ENCODE results near the gene TUBG1. TPM values are rescaled to one million over a fixed set of nuclear protein-coding genes. Genes with fewer than 3 reads are reported as not detected.
A peak's percentile ranks its signal among the peaks of the same experiment; 100 is the strongest.

TUBG1 gene
- total and polyA plus RNA-seq, 9 of the 15 experiments (the other 6 are each of a cell fraction or from before 2014, with no cell fraction given): 33.1 to 147 (median 66.0) TPM

DNA sequence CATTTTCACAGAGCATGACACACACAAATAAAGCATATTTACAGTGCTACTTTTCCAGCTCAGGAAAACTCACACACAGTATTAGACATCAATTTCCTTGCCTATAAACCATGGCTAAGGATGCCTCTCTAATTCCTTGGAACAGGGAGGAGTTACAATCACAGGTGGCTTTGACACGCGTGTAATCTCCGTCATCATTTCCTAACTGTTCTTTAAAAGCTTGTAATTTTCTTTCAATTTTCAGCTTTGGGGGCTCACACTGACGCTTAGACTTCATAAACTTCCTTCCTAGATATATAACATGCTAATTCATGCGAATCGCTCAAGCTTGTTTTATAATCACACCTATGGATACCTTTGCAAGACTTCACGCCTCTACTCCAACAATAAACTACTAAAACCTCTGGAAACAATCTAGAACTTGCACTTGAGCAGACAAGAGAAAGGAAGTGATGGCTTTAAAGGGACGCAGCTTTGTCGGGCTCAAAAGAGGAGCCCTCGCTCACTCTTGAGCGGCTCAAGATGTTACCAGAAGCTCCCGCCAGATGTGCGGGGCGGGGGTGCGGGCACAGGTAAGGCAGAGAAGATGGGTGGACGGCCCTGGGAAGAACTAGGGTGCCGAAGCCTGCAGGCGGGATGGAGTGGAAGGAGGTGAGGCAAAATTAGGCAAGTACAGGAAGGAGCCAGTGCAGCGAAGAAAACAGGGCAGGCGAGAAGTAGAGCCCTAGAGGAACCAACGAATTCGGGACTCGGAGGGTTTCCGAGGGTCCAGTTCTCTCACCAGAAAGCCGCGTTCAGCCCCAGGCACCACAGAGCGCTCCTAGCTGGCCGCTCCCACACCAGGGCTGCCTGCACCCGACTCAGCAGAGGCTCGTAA lies 940 bp upstream of the TUBG1 start (continued):
- TF ChIP-seq C11orf30 (IDR thresholded peaks at IDR 0.05; ENCODE audit: low read depth): no peak
- TF ChIP-seq ELF2 (CRISPR knock-in tag; IDR thresholded peaks at IDR 0.05): no peak
- TF ChIP-seq ETS1 (conservative IDR thresholded peaks at IDR 0.05; ENCODE audit: control insufficient read depth, low read depth, low read length): 0 out of 2 replicates have a peak, but pooled peaks have one; percentile 66
- no peak for TF ChIP-seq STAG1 (CRISPR knock-in tag; IDR thresholded peaks at IDR 0.05; ENCODE audit: borderline replicate concordance)
- no peak for TF ChIP-seq ETV5 (CRISPR knock-in tag; IDR thresholded peaks at IDR 0.05; ENCODE audit: low read depth)
- TF ChIP-seq TAF1 (IDR thresholded peaks at IDR 0.05; ENCODE audit: control insufficient read depth, extremely low read depth, insufficient read depth, low read length, severe bottlenecking): no peak
- no peak for TF ChIP-seq FIP1L1 (IDR thresholded peaks at IDR 0.05; ENCODE audit: low read depth, low read length, poor library complexity, severe bottlenecking)
- TF ChIP-seq ZBTB17 (CRISPR knock-in tag; IDR thresholded peaks at IDR 0.05): no peak
- no peak; the same call in 1 of the 2 replicates for TF ChIP-seq MTA1 (IDR thresholded peaks at IDR 0.05; ENCODE audit: borderline replicate concordance)
- peak; percentile 69; the same call in 1 of the 2 replicates for TF ChIP-seq SMARCE1 (IDR thresholded peaks at IDR 0.05)
- TF ChIP-seq TOE1 (IDR thresholded peaks at IDR 0.05; ENCODE audit: borderline replicate concordance): 0 out of 2 replicates have a peak, but pooled peaks have one; percentile 27
- no peak for TF ChIP-seq TOE1 (CRISPR knock-in tag; IDR thresholded peaks at IDR 0.05; ENCODE audit: borderline replicate concordance, low read depth)
- TF ChIP-seq SAP30 (IDR thresholded peaks at IDR 0.05; ENCODE audit: borderline replicate concordance, insufficient read depth, low read depth, low read length, poor library complexity, severe bottlenecking): peak; percentile 71
- TF ChIP-seq FOXK1 (CRISPR knock-in tag; IDR thresholded peaks at IDR 0.05; ENCODE audit: borderline replicate concordance): 0 out of 2 replicates have a peak, but pooled peaks have one; percentile 33
- no peak for TF ChIP-seq MED1 (CRISPR knock-in tag; IDR thresholded peaks at IDR 0.05; ENCODE audit: borderline replicate concordance)
- TF ChIP-seq, protein P1, sequence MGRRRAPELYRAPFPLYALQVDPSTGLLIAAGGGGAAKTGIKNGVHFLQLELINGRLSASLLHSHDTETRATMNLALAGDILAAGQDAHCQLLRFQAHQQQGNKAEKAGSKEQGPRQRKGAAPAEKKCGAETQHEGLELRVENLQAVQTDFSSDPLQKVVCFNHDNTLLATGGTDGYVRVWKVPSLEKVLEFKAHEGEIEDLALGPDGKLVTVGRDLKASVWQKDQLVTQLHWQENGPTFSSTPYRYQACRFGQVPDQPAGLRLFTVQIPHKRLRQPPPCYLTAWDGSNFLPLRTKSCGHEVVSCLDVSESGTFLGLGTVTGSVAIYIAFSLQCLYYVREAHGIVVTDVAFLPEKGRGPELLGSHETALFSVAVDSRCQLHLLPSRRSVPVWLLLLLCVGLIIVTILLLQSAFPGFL (CRISPR knock-in tag; IDR thresholded peaks at IDR 0.05): no peak
- no peak for TF ChIP-seq NR3C1 (CRISPR knock-in tag; IDR thresholded peaks at IDR 0.05)
- no peak for TF ChIP-seq MAFG (tag; conservative IDR thresholded peaks at IDR 0.05)
- TF ChIP-seq, protein P2, sequence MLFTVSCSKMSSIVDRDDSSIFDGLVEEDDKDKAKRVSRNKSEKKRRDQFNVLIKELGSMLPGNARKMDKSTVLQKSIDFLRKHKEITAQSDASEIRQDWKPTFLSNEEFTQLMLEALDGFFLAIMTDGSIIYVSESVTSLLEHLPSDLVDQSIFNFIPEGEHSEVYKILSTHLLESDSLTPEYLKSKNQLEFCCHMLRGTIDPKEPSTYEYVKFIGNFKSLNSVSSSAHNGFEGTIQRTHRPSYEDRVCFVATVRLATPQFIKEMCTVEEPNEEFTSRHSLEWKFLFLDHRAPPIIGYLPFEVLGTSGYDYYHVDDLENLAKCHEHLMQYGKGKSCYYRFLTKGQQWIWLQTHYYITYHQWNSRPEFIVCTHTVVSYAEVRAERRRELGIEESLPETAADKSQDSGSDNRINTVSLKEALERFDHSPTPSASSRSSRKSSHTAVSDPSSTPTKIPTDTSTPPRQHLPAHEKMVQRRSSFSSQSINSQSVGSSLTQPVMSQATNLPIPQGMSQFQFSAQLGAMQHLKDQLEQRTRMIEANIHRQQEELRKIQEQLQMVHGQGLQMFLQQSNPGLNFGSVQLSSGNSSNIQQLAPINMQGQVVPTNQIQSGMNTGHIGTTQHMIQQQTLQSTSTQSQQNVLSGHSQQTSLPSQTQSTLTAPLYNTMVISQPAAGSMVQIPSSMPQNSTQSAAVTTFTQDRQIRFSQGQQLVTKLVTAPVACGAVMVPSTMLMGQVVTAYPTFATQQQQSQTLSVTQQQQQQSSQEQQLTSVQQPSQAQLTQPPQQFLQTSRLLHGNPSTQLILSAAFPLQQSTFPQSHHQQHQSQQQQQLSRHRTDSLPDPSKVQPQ (CRISPR knock-in tag; IDR thresholded peaks at IDR 0.05; ENCODE audit: borderline replicate concordance): no peak
- no peak for TF ChIP-seq MEF2D (tag; conservative IDR thresholded peaks at IDR 0.05; ENCODE audit: low read depth)
